ENCODE results near the gene RALGAPA1. TPM values are rescaled to one million over a fixed set of nuclear protein-coding genes. Genes with fewer than 3 reads are reported as not detected.

The RALGAPA1 gene
- total and polyA plus RNA-seq, 2 experiments from 2014 or later = 21.9 to 27.3 TPM

GRCh38 chr14:35808076-35808637, 938 bp downstream of the RALGAPA1 start:
- Mint-ChIP-seq H3K27me3 (ENCODE audit: insufficient read depth, low read depth, poor library complexity) (peaks cover 7% of the 10 kb centered on the region), H3K4me1 (peaks cover 15% of the 10 kb centered on the region), H3K4me3 (peak overlapping the region; percentile 94), H3K36me3 (ENCODE audit: low read depth) (no peaks in the 10 kb centered on the region), H3K27ac (peak overlapping the region; percentile 84; the same call in 1 of the 2 replicates), H3K9me3 (no peaks in the 10 kb centered on the region)
- H3K4me1 ChIP-seq (ENCODE audit: insufficient read depth) = peaks cover 9% of the 10 kb centered on the region; the same call in 1 of the 2 replicates
- no peaks in the 10 kb centered on the region for H3K27me3 ChIP-seq (ENCODE audit: insufficient read depth)
- ATAC-seq (peak; percentile 38), DNase-seq (ENCODE audit: low spot score) (peak; percentile 73)
- peak overlapping the region; percentile 90 for H3K4me2 ChIP-seq
- H3K4me3 ChIP-seq = peak overlapping the region; percentile 77
- H3K9me2 ChIP-seq (ENCODE audit: insufficient read depth) = no peaks in the 10 kb centered on the region
- TF ChIP-seq NANOG (IDR thresholded peaks at IDR 0.05; ENCODE audit: borderline replicate concordance) (no peak), REST (IDR thresholded peaks at IDR 0.05; ENCODE audit: unreplicated experiment) (no peak), ZNF114 (CRISPR knock-in tag; IDR thresholded peaks at IDR 0.05) (no peak), EZH2phosphoT487 (IDR thresholded peaks at IDR 0.05; ENCODE audit: unreplicated experiment) (no peak), POLR2AphosphoS5 (IDR thresholded peaks at IDR 0.05; ENCODE audit: low read depth) (no peak), ETS1 (IDR thresholded peaks at IDR 0.05) (no peak), ZNF462 (CRISPR knock-in tag; IDR thresholded peaks at IDR 0.05) (no peak), CTCF (conservative IDR thresholded peaks at IDR 0.05; ENCODE audit: low read depth in 2 of 2) (no peak)
- peaks cover 44% of the 10 kb centered on the region for H3K79me2 ChIP-seq (replicated peaks; ENCODE audit: insufficient read depth)
- H3F3A ChIP-seq (replicated peaks; ENCODE audit: low read depth) = no peaks in the 10 kb centered on the region
- peak overlapping the region; percentile 82 for H3K27ac ChIP-seq (ENCODE audit: low read depth)
- H2AFZ ChIP-seq = peak overlapping the region; percentile 93; the same call in 1 of the 2 replicates
- no peaks in the 10 kb centered on the region for H3K36me3 ChIP-seq (ENCODE audit: insufficient read depth)
- no peaks in the 10 kb centered on the region; the same call in 1 of the 2 replicates for H4K20me1 ChIP-seq (replicated peaks; ENCODE audit: insufficient read depth)

All from GM23338 (cell line).